Erythroblast (primary cell): ENCODE results near the gene BSPRY.

Source experiments
- DNase-seq, 2 experiments: peaks; one replicate each; lab custom pipeline; 2025; lab: John Stamatoyannopoulos, UW
- GATA1 ChIP-seq: IDR thresholded peaks from 2 replicates; pipeline ENCODE4 v1.6.1; 2011; ENCODE audit warnings: low read depth, mild to moderate bottlenecking, control low read depth, low read length, moderate library complexity
- POLR2A ChIP-seq: IDR thresholded peaks from 2 replicates; pipeline ENCODE4 v1.6.1; 2011; ENCODE audit warnings: mild to moderate bottlenecking, low read length

BSPRY gene

DNA sequence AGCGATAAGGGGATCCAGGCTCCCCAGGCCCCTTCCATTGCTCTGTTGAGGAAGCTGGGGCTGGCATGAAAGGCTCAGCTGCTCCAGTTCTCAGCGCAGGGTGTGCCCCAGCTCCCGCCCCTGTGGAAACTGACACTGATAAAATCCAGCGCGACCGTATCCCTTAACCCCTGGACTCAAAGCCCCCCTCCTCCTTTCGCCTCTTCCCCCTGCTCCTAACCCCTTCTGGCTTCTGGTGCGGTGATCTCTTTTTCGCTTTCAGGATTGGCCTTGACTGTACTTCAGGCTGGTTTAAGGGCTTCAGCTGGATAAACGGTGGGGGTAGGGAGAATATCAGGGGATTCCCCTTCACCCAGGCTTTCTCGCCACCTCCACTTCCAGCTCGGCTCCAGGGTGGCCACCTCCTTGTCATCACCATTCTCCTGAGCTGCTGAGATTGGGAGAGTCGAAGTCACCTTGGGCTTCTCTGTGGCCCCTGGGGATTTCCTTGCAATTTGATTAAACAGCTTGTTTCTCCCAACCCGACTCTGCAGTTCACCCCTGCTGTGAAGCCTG, 843 bp downstream of the BSPRY start:
- TF ChIP-seq POLR2A (peak; percentile 56), GATA1 (no peak)
- DNase-seq = peak; percentile 65 to 72

DNA sequence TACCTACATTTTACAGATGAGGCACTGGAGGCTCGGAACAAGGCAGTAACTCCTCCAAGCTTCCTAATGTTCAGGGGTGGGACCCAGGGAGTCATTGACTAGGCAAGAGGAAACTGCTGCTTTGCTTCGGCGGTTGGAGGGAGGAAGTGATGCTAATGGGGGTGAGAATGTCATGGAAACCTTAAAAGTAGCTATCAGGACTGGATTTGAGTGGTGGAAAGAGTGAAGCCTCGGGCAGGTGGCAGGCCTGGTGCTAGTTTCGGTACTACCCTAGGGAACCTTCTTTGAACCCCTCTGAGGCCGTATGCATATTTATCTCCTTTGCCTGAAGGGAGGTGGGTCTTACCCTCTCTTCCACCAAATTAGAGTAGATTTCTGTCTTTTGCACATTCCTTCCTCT, 1.6 kb downstream of the BSPRY start:
- peak in 1 of 2 experiments; percentile 38 for DNase-seq
- TF ChIP-seq POLR2A (no peak), GATA1 (no peak)

DNA sequence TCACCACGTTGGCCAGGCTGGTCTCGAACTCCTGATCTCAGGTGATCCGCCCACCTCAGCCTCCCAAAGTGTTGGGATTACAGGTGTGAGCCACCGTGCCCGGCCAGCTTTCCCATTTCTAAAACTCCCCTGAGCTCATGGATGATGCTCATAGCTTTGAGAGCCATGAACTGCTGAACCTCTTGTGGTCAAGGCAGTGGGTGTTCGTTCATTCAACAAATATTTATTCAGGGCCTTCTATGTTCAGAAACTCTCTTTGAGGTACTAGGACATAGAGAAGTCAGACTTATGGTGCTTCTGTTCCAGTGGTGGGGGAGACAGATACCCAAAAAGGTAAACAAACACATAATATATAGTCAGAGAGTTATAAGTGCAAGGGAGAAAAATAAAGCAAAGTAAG, 2.7 kb downstream of the BSPRY start:
- TF ChIP-seq POLR2A (no peak), GATA1 (no peak)
- DNase-seq = no peak

DNA sequence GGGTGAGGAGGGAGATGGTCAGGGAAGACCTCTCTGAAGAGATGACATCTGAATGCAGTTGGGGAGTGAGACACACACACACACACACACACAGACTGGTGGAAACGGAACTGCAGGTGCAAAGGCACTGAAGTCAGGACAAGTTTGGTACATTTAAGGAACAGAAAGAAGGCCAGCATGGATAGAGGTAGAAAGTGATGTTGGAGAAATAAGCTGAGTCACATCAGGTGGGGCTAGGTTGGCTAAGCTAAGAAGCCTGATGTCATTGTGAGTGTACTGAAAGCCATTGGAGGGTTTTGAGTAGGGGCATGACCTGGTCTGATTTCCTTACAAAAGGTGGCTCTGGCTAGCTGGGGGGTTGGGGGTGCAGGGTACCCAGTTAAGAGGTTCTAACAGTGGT, 3.1 kb downstream of the BSPRY start:
- peak; percentile 77 to 87 for DNase-seq
- TF ChIP-seq POLR2A (no peak), GATA1 (no peak)

DNA sequence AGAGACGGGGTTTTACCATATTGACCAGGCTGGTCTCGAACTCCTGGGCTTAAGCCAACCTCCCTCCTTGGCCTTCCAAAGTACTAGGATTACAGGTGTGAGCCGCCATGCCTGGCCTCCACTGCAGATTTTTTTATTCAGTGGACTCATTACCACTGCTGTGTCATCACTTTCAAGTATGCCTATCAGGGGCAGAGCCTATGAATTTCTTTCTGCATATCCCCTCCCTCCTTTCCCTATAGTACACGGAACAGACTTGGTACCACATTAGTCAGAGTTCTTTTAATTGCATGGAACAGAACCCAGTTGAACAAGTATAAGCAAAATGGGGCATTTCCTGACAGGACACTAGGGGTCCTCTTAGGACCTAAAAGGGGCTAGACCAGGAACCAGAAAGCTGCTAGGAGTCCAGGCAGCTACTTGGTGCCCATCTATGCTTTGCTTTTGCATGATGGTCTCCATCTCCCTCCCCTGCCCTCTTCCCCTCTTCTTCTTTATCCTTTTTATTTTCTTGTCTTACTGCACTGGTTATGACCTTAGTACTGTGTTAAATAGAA, 5.8 kb downstream of the BSPRY start:
- DNase-seq = peak; percentile 57 to 68
- TF ChIP-seq GATA1 (no peak), POLR2A (no peak)

DNA sequence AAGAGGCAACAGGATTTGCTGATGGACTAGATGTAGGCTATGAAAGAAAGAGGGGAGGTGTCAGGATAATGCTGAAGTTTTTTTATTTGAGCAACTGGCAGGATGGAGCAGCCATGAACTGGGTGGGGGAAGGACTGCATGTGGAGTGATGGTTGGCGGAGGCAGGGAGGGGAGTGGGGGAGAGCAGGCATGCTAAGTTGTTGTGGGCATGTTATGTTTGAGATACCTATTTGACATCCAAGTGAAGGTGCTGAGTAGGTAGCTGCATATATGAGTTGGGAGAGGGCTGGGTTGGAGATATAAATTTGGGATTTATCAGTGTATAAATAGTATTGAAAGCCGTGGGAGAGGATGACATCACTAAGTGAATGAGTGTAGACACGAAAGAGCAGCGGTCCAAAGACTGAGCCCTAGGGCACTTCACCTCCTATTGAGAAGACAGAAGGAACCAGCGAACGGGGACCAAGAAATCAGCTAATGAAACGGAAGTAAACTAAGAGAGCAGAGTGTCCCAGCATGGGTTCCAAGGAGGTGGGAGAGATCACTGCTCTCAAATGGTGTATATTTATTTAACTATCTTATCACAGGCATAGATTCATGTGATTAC, 7.4 kb downstream of the BSPRY start:
- DNase-seq = no peak
- TF ChIP-seq POLR2A (no peak), GATA1 (no peak)

DNA sequence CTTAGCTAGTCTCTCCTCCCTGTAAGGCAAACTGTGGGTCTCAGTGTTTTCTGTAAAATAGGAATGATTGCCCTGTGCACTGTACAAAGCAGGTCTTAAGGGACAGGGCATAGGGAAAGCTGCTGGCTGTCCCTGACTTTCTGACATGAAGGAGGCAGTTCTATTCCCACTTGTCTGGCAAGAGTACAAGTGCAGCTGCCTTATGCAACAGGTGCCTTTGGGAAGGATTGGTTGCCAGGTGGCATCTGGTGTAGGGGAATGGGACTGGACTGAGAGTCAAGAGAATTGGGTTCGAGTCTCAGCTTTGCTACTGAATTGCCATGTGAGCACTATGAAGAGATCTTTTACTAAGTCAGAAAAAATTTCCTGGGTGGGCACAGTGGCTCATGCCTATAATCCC, 10.0 kb downstream of the BSPRY start:
- DNase-seq = no peak
- TF ChIP-seq GATA1 (no peak), POLR2A (no peak)

DNA sequence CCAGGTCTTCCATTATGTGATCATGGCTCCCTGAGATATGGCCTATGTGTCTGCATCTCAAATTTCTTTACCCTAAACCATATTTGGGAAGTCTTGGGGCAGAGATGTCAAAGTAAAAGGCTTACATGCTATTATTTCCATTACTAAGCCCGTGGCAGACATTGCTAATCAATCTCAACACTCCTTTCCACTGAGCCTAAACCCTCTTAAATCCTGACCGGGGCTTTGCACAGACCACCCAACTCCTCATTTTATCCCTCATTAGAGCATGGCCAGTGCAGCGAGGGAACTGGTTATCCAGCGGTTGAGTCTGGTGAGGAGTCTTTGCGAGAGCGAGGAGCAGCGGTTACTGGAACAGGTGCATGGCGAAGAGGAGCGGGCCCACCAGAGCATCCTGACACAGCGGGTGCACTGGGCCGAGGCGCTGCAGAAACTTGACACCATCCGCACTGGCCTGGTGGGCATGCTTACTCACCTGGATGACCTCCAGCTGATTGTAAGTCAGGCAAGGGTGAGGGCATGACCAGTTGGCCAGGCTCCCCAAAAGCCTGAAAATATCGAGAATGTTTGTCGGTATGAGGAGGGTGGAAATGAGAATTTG, 11.0 kb downstream of the BSPRY start:
- no peak for TF ChIP-seq GATA1
- no peak for TF ChIP-seq POLR2A
- DNase-seq = no peak

DNA sequence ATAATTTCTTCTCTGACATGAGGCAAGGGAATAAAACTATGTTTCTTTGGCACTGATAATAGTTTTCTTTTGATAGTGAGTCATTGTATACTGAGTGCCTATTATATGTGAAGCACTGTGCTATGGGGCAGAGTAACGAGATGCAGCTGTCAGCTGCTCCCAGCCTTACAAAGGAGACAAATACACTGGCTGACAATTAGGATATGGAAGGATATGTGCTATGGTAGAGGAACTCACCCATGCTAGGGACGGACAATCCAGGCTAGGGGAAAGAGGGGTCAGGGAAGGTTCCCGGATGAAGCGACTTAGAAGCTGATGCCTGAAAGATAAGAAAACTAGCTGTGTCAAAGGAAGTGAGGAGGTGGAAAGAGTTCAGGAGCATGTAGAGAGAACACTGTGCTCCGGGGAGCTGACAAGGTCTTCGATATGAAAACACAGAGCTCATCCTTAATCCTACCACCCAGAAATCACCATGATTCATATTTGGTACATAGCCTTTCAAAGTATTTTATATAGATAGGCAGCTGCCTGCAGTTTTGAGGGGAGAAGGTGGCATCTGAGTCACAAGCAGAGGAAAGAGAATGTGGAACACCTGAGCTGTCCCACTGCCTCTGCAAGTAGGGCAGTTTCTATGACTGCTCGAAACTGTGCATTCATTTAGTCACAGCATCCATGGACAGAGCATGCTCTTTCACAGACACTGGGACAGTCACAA, 12.1 kb downstream of the BSPRY start:
- DNase-seq = no peak
- no peak for TF ChIP-seq POLR2A
- TF ChIP-seq GATA1 = no peak

DNA sequence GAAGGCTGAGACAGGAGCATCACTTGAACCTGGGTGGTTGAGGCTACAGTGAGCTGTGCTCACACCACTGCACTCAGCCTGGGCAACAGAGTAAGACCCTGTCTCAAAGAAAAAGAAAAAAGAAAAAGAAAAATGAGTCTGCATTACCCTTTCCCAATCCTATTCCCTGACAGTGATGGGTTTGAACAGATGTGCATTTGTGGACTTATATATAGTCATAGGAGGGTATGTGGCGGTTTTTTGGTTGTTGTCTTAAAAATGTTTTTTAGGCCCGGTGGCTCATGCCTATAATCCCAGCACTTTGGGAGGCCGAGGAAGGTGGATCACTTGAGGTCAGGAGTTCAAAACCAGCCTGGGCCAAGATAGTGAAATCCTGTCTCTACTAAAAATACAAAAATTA, 14.0 kb downstream of the BSPRY start:
- no peak for DNase-seq
- TF ChIP-seq POLR2A (no peak), GATA1 (no peak)

DNA sequence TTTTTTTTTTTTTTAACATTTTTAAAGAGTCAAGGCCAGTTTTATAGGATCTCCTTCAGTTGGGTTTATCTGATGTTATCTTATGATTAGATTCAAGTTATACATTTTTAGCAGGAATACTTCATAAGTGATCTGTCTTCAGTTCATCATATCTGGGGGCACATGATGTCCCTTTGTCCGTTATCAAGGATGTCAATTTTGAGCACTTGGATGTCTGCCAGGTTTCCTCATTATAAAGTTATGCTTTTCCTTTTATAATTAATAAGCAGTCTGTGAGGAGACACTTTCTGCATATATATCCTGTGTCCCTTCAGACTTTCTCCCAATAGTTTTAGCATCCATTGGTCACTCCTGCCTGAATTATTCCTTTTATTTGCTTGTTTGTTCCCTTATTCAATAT, 15.6 kb downstream of the BSPRY start:
- TF ChIP-seq GATA1 = no peak
- no peak for TF ChIP-seq POLR2A
- DNase-seq = peak; percentile 77 to 78

DNA sequence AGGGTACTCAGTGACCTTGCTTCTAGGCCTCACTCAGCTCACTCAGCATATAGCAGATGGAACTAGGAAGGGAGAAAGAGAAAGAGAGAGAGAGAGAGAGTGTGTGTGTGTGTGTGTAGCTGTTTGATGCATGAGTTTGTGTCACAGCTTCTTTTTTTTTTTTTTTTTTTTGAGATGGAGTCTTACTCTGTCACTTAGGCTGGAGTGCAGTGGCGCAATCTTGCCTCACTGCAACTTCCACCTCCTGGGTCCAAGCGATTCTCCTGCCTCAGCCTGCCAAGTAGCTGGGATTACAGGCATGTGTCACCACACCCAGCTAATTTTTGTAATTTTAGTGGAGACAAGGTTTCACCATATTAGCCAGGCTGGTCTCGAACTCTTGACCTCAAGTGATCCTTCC, 16.3 kb downstream of the BSPRY start:
- peak; percentile 38 to 60 for DNase-seq

DNA sequence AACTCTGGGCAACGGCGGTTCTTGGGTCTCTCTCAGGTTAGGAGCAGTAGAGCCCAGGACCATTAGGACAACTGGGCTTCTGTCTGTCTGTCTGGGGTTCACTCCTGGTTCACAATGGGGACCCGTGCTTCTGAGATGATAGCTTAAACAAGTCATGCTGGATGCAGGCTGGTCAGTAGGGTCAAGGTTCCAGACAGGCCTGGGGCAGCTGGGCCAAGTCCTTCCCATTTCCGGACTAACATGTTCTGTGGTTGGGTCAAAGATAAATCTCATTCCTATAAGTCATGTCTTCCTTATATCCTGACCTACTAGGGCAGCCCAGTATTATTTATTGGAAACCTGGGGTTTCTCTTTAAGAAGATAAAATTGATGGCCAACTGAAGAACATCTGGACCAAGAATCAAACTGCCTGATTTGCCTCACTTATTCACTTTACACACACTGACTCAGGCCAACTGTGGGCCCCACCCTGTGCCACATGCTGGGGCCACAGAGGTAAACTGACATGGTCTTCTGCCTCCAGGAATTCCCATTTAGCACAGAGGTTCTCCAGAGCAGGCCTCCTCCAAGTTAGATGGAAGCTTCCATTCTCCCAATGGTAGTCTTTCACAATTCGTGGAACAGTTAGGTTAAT, 19.1 kb downstream of the BSPRY start:
- peak; percentile 54 to 59 for DNase-seq
- TF ChIP-seq GATA1 (no peak), POLR2A (no peak)
